Measurements from ENCODE around the gene CIDEC. TPM values are rescaled to one million over a fixed set of nuclear protein-coding genes. Genes with fewer than 3 reads are reported as not detected.
A peak's percentile ranks its signal among the peaks of the same experiment; 100 is the strongest.

CIDEC gene
- 4.0 TPM for total RNA-seq
- long read RNA-seq, partial matches to known transcripts, result 2 of 5 reads
- long read RNA-seq, other reads (novel, unspliced or antisense), result 2 of 5 reads

- intact Hi-C loops (cut with DNase I), result no loop called here
- ATAC-seq (ENCODE audit: poor library complexity) (no peak), DNase-seq (no peak)
Observed at GRCh38 chr3:9879830-9880549, at the start of gene CIDEC. Gene CIDEC, minus strand, starts transcription at chr3:9880253. Its CDS starts 1,767 bp downstream, at chr3:9878486.

GRCh38 chr3:9928158-9928557 lies 48.1 kb upstream of the CIDEC start:
- no peak for DNase-seq
- intact Hi-C loops (cut with DNase I), result no loop called here
- no peak for ATAC-seq (ENCODE audit: poor library complexity)

GRCh38 chr3:9918261-9919038 lies 38.4 kb upstream of the CIDEC start:
- DNase-seq, result no peak

GRCh38 chr3:9917820-9918219 lies 37.8 kb upstream of the CIDEC start:
- intact Hi-C loops (cut with DNase I), result no loop called here
- no peak for DNase-seq

More at GRCh38 chr3:9918261-9919038, 38.4 kb upstream of the CIDEC start:
- no peak for ATAC-seq (ENCODE audit: poor library complexity)
- intact Hi-C loops (cut with DNase I), result no loop called here

GRCh38 chr3:9916734-9917680 lies 37.0 kb upstream of the CIDEC start, which contains the start of gene IL17RC:
Gene IL17RC, plus strand, starts transcription at chr3:9917098. Its CDS starts 218 bp downstream, at chr3:9917316.
- ATAC-seq (ENCODE audit: poor library complexity) (peak; percentile 91), DNase-seq (peak; percentile 91)
- intact Hi-C loops (cut with DNase I), result no loop called here

More at GRCh38 chr3:9917820-9918219, 37.8 kb upstream of the CIDEC start:
- no peak for ATAC-seq (ENCODE audit: poor library complexity)

GRCh38 chr3:9916346-9916733 lies 36.3 kb upstream of the CIDEC start:
- ATAC-seq (ENCODE audit: poor library complexity) (peak; percentile 1), DNase-seq (no peak)
- intact Hi-C loops (cut with DNase I), result no loop called here

- peak; percentile 86 for DNase-seq
- intact Hi-C loops (cut with DNase I), result no loop called here
- ATAC-seq (ENCODE audit: poor library complexity), result peak; percentile 63
Observed at GRCh38 chr3:9915254-9916141, 35.4 kb upstream of the CIDEC start.

- ATAC-seq (ENCODE audit: poor library complexity) (no peak), DNase-seq (no peak)
- intact Hi-C loops (cut with DNase I), result no loop called here
Observed at GRCh38 chr3:9914559-9915253, 34.7 kb upstream of the CIDEC start.

GRCh38 chr3:9914011-9914410 lies 34.0 kb upstream of the CIDEC start:
- no peak for ATAC-seq (ENCODE audit: poor library complexity)
- intact Hi-C loops (cut with DNase I), result no loop called here
- no peak for DNase-seq

- ATAC-seq (ENCODE audit: poor library complexity) (no peak), DNase-seq (no peak)
- intact Hi-C loops (cut with DNase I), result no loop called here
Observed at GRCh38 chr3:9913601-9914000, 33.5 kb upstream of the CIDEC start.

- DNase-seq, result no peak
- intact Hi-C loops (cut with DNase I), result no loop called here
- ATAC-seq (ENCODE audit: poor library complexity), result no peak
Observed at GRCh38 chr3:9912294-9912935, 32.4 kb upstream of the CIDEC start.

- intact Hi-C loops (cut with DNase I), result no loop called here
- no peak for ATAC-seq (ENCODE audit: poor library complexity)
- no peak for DNase-seq
Observed at GRCh38 chr3:9911863-9912262, 31.8 kb upstream of the CIDEC start.

GRCh38 chr3:9909221-9910013 lies 29.4 kb upstream of the CIDEC start:
- no peak for DNase-seq
- intact Hi-C loops (cut with DNase I), result no loop called here
- no peak for ATAC-seq (ENCODE audit: poor library complexity)

- ATAC-seq (ENCODE audit: poor library complexity), result no peak
- intact Hi-C loops (cut with DNase I), result no loop called here
- no peak for DNase-seq
Observed at GRCh38 chr3:9908286-9908685, 28.2 kb upstream of the CIDEC start.

GRCh38 chr3:9906480-9906879 lies 26.4 kb upstream of the CIDEC start:
- DNase-seq, result no peak
- intact Hi-C loops (cut with DNase I), result no loop called here
- ATAC-seq (ENCODE audit: poor library complexity), result no peak

GRCh38 chr3:9903904-9904303 lies 23.9 kb upstream of the CIDEC start:
- intact Hi-C loops (cut with DNase I), result no loop called here
- DNase-seq, result no peak
- no peak for ATAC-seq (ENCODE audit: poor library complexity)
